GM12878 (cell line): ENCODE measurements around the gene RNF130. TPM values are rescaled to one million over a fixed set of nuclear protein-coding genes. Genes with fewer than 3 reads are reported as not detected.

Experiments
- ATAC-seq: fragments of 200-7000 bp; cut with Tn5 transposase; 3 replicates; pipeline ENCODE4 v1.9.1; 2020; ENCODE audit warnings: mild to moderate bottlenecking, moderate library complexity
- BruUV-seq: library from RNA; stranded (reverse); fragments of 400-500 nt; replicated peaks from 2 replicates; lab custom pipeline; 2021; lab: Mats Ljungman, UMichigan
- CTCF ChIA-PET: fragments of 300-600 bp; sonication (Branson Sonifier 250); formaldehyde crosslinking; extraction: SDS; loops from one replicate; lab custom pipeline; 2021; ENCODE audit warnings: inconsistent platforms; lab: Yijun Ruan, JAX
- POLR2A ChIA-PET: fragments of 350-600 bp; formaldehyde crosslinking; extraction: SDS; loops from one replicate; lab custom pipeline; 2021; ENCODE audit warnings: inconsistent platforms; lab: Charles Lee
- RAD21 ChIA-PET: fragments of 300-600 bp; sonication (Branson Sonifier 250); formaldehyde crosslinking; loops from one replicate; lab custom pipeline; 2023; ENCODE audit warnings: antibody characterized with exemption; ENCODE audit not compliant: unreplicated experiment; lab: Charles Lee
- SMC1A ChIA-PET: fragments of 300-600 bp; sonication (Branson Sonifier 250); formaldehyde crosslinking; loops from one replicate; lab custom pipeline; 2023; ENCODE audit not compliant: unreplicated experiment, uncharacterized antibody; lab: Charles Lee
- DNase-seq: peaks from one replicate; pipeline ENCODE4 v3.0.0-alpha.2; 2011; ENCODE audit warnings: low read depth, low spot score
- FAIRE-seq: peaks from 3 replicates; lab custom pipeline; 2011; peaks lifted over from hg19 to GRCh38; lab: Jason Lieb, UNC
- H2AFZ ChIP-seq: 2 replicates; pipeline ENCODE4 v1.6.0; 2011; ENCODE audit warnings: low read depth, low read length, control low read depth; ENCODE audit not compliant: control insufficient read depth
- H3K27ac ChIP-seq: 2 replicates; pipeline ENCODE4 v1.5.1; 2011; ENCODE audit warnings: control low read depth; ENCODE audit not compliant: control insufficient read depth, insufficient read depth
- H3K27me3 ChIP-seq, 2 experiments: replicated peaks in 1 of 2; 2 replicates each; pipeline versions ENCODE4 v1.6.0 to v1.6.1; 2011; ENCODE audit warnings: low read length in 1 of 2; ENCODE audit not compliant: control insufficient read depth in 2 of 2, insufficient read depth in 2 of 2
- H3K36me3 ChIP-seq, 2 experiments: 2 replicates each; pipeline ENCODE4 v1.5.1; 2011; ENCODE audit warnings: low read length in 1 of 2; ENCODE audit not compliant: control insufficient read depth in 2 of 2, insufficient read depth in 2 of 2
- H3K4me1 ChIP-seq: 2 replicates; pipeline ENCODE4 v1.6.1; 2011; ENCODE audit warnings: mild to moderate bottlenecking, low read length, moderate library complexity, mixed read lengths; ENCODE audit not compliant: control insufficient read depth, insufficient read depth
- H3K4me2 ChIP-seq: 2 replicates; pipeline ENCODE4 v1.6.0; 2011; ENCODE audit warnings: control low read depth; ENCODE audit not compliant: control insufficient read depth, insufficient read depth
- H3K4me3 ChIP-seq: fragments of 200-600 bp; sonication (generic); 2 replicates; pipeline ENCODE4 v1.5.1; 2016
- H3K79me2 ChIP-seq: 2 replicates; pipeline ENCODE4 v1.6.0; 2011; ENCODE audit warnings: low read length; ENCODE audit not compliant: control insufficient read depth, insufficient read depth
- H3K9ac ChIP-seq: 2 replicates; pipeline ENCODE4 v1.8.0; 2011; ENCODE audit warnings: low read length, control low read depth, mixed read lengths; ENCODE audit not compliant: control insufficient read depth, insufficient read depth
- H3K9me3 ChIP-seq: replicated peaks from 3 replicates; pipeline ENCODE4 v1.5.1; 2011; ENCODE audit warnings: mild to moderate bottlenecking, low read length; ENCODE audit not compliant: control insufficient read depth, insufficient read depth
- H4K20me1 ChIP-seq: 2 replicates; pipeline ENCODE4 v1.6.0; 2011; ENCODE audit not compliant: control insufficient read depth, insufficient read depth
- RAD21 ChIP-seq: IDR thresholded peaks from 2 replicates; pipeline ENCODE4 v1.6.1; 2011; ENCODE audit warnings: mild to moderate bottlenecking, low read depth, low read length, moderate library complexity; ENCODE audit not compliant: insufficient read depth
- SMC3 ChIP-seq: IDR thresholded peaks from 2 replicates; pipeline ENCODE4 v1.6.1; 2011; ENCODE audit warnings: low read length, improper control_type of control experiment, borderline replicate concordance
- STAT3 ChIP-seq: IDR thresholded peaks from 2 replicates; pipeline ENCODE4 v1.6.1; 2011; ENCODE audit warnings: low read depth, low read length, improper control_type of control experiment
- WGBS: methylation state at CpG from one replicate; pipeline ENCODE4 v1.1.6; 2016; ENCODE audit warnings: low lambda C conversion rate; ENCODE audit not compliant: insufficient replicate concordance, insufficient coverage; ENCODE audit errors: missing lambda C conversion rate; 5-methylcytosine and 5-hydroxymethylcytosine counted together
- in situ Hi-C: fragments of 300-500 bp; cut with MboI; formaldehyde crosslinking; loops from 9 replicates; pipeline ENCODE4 v1.14.3; 2018; ENCODE audit warnings: mixed read lengths
- intact Hi-C: fragments of 100-400 bp; cut with micrococcal nuclease; formaldehyde crosslinking; loops from one replicate; pipeline ENCODE4 v1.14.2; 2022; ENCODE audit not compliant: unreplicated experiment
- polyA plus RNA-seq, 11 experiments: library from polyadenylated mRNA; depleted of rRNA in 4 of 11; unstranded in 6 of 11; stranded (reverse) in 5 of 11; fragments of >200 nt; fragmentation: Nextera tagmentation in 4 of 11; fragmentation: Illumina TruSeq in 1 of 11; extraction: Ambion mirVana in 4 of 11; extraction: Trizol in 1 of 11; gene quantifications; 1 replicate in 1 of 11; 2 replicates in 10 of 11; pipeline versions ENCODE4 v1.2.1 to v1.2.3, GENCODE V29; 2011 to 2016; ENCODE audit warnings: inconsistent platforms in 2 of 11, missing spikeins in 2 of 11, low read depth in 1 of 11
- total RNA-seq, 4 experiments: library from RNA; depleted of rRNA in 3 of 4; stranded (reverse); fragments of >200 nt in 3 of 4; fragmentation: Illumina TruSeq in 1 of 4; extraction: Trizol in 1 of 4; gene quantifications; 2 replicates each; pipeline versions ENCODE4 v1.2.1 to v1.2.3, GENCODE V29; 2013 to 2021
- TF ChIP-seq, protein P1 (sequence below), 3 experiments: IDR thresholded peaks in 2 of 3; conservative IDR thresholded peaks in 1 of 3; 2 replicates each; pipeline ENCODE4 v1.5.1; 2011; ENCODE audit warnings: low read depth in 3 of 3, low read length in 3 of 3, mild to moderate bottlenecking in 3 of 3, control low read depth in 2 of 3, moderate library complexity in 2 of 3, inconsistent platforms in 1 of 3, mixed read lengths in 1 of 3; ENCODE audit not compliant: control insufficient read depth in 2 of 3, insufficient read depth in 1 of 3; ENCODE audit errors: extremely low read depth in 1 of 3

Gene RNF130
- total and polyA plus RNA-seq, 10 of the 15 experiments (the other 5 are each of a cell fraction or from before 2014, with no cell fraction given) = 0.04 to 0.36 (median 0.11) TPM; not detected in 1

DNA sequence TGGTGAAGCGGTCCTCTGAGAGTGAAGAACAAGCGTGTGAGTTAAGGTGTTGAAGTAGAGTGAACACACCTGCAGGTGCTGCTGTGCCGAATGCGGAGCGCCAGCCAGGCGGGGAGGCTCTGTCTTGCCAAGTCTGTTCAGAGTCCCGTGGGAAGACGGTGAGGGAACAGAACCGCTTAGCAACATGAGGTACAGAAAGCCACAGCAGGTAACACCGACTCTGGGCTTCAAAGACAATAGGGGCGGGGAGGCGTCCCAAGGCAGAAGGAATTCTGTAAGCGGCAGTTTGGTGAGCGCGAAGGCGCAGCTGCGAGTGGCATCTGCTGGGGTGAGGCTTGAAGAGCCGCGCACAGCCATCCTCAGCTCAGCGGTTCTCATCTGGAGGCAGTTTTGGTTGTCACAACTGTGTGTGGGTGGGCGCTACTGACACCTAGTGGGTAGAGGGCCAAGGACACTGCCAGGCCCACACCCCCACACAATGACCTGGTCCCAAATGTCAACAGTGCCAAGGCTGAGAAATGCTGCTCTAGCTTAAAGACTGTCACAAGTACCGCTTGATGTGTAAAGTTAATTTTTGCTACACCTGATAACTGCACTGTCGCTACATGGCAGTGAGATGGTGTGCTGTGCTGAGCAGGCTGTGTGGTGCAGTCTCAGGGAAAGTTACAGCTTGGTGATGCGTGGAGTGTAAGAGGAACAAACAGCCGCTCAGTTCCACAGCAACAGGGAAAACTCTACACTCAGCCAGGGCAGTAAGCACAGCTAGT, 96.4 kb downstream of the RNF130 start:
- in situ Hi-C loops (no loop called here), intact Hi-C loops (loop anchor here (1.0 to 10.0 kb wide), 2 partner anchors 173 to 210 kb away; no protein-coding TSS in a partner anchor)
- H3K9ac ChIP-seq = no peak overlapping the region
- no peak overlapping the region for H3K4me2 ChIP-seq
- no peak overlapping the region for H2AFZ ChIP-seq
- H3K79me2 ChIP-seq = no peaks in the 10 kb centered on the region
- H4K20me1 ChIP-seq = no peaks in the 10 kb centered on the region
- DNase-seq (no peak), ATAC-seq (peak; percentile 96), FAIRE-seq (no peak)
- no peaks in the 10 kb centered on the region for H3K27me3 ChIP-seq
- peaks cover 4% of the 10 kb centered on the region; the same call in 1 of the 2 replicates for H3K4me1 ChIP-seq
- ChIA-PET RAD21 (interaction anchor here (1.0 kb wide), 2 partner anchors 12 to 215 kb away, joined by 3 read pairs; no protein-coding TSS in a partner anchor), POLR2A (no interaction called here), CTCF (interaction anchor here (0.6 to 1.8 kb wide), 10 partner anchors 37 to 243 kb away, joined by 3 to 11 read pairs (median 3); no protein-coding TSS in a partner anchor), SMC1A (interaction anchor here (1.2 to 1.4 kb wide), 3 partner anchors 50 to 173 kb away, joined by 3 to 7 read pairs (median 4); no protein-coding TSS in a partner anchor)
- H3K27ac ChIP-seq = no peak overlapping the region
- WGBS = 58% methylated on average over 25 of the region's 25 CpGs
- BruUV-seq = no TSS peak
- TF ChIP-seq SMC3 (peak; percentile 60; the same call in 1 of the 2 replicates), RAD21 (peak; percentile 48), STAT3 (no peak)
- TF ChIP-seq, protein P1, sequence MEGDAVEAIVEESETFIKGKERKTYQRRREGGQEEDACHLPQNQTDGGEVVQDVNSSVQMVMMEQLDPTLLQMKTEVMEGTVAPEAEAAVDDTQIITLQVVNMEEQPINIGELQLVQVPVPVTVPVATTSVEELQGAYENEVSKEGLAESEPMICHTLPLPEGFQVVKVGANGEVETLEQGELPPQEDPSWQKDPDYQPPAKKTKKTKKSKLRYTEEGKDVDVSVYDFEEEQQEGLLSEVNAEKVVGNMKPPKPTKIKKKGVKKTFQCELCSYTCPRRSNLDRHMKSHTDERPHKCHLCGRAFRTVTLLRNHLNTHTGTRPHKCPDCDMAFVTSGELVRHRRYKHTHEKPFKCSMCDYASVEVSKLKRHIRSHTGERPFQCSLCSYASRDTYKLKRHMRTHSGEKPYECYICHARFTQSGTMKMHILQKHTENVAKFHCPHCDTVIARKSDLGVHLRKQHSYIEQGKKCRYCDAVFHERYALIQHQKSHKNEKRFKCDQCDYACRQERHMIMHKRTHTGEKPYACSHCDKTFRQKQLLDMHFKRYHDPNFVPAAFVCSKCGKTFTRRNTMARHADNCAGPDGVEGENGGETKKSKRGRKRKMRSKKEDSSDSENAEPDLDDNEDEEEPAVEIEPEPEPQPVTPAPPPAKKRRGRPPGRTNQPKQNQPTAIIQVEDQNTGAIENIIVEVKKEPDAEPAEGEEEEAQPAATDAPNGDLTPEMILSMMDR (IDR thresholded peaks at IDR 0.05 in 2 of 3, conservative IDR thresholded peaks at IDR 0.05 in 1 of 3; ENCODE audit: control insufficient read depth in 2 of 3, extremely low read depth in 1 of 3, insufficient read depth in 1 of 3, low read depth in 3 of 3, low read length in 3 of 3) = peak; percentile 55 to 77 (median 68)
- no peaks in the 10 kb centered on the region for H3K36me3 ChIP-seq
- no peaks in the 10 kb centered on the region for H3K9me3 ChIP-seq
- H3K4me3 ChIP-seq = no peak overlapping the region
